UCSD-AML1 (cell line): ENCODE data around the gene FGD3.
"Not testable (repeated sequence)": the region's sequence is repeated elsewhere in the genome, so short reads cannot be mapped to it uniquely, and the experiment has no call there.

Experiments
- DNase-seq: peaks from one replicate; lab custom pipeline; 2025; ENCODE audit not compliant: unreplicated experiment; lab: John Stamatoyannopoulos, UW

Gene FGD3

GRCh38 chr9:93004561-93004960, 57.2 kb downstream of the FGD3 start:
- no peak for DNase-seq

- DNase-seq: no peak
Observed at GRCh38 chr9:93005876-93006275, 58.6 kb downstream of the FGD3 start.

- DNase-seq: no peak
Observed at GRCh38 chr9:93007529-93008058, 60.3 kb downstream of the FGD3 start.

- DNase-seq: no peak
Observed at GRCh38 chr9:93008457-93008856, 61.1 kb downstream of the FGD3 start.

GRCh38 chr9:93009337-93010015, 62.2 kb downstream of the FGD3 start:
- no peak for DNase-seq

- no peak for DNase-seq
Observed at GRCh38 chr9:93010056-93010455, 62.7 kb downstream of the FGD3 start.

GRCh38 chr9:93010704-93011103, 63.4 kb downstream of the FGD3 start:
- DNase-seq: no peak

- no peak for DNase-seq
Observed at GRCh38 chr9:93011114-93011513, 63.8 kb downstream of the FGD3 start.

GRCh38 chr9:93012963-93013855, 65.9 kb downstream of the FGD3 start:
- DNase-seq: no peak

- DNase-seq: no peak
Observed at GRCh38 chr9:93013856-93014582, 66.7 kb downstream of the FGD3 start.

- not testable (repeated sequence) for DNase-seq
Observed at GRCh38 chr9:93015190-93015589, 67.9 kb downstream of the FGD3 start.

- DNase-seq: no peak
Observed at GRCh38 chr9:93017621-93018020, 70.3 kb downstream of the FGD3 start.

GRCh38 chr9:93020151-93020550, 72.8 kb downstream of the FGD3 start:
- DNase-seq: no peak

- no peak for DNase-seq
Observed at GRCh38 chr9:93020771-93021670, 73.7 kb downstream of the FGD3 start.

GRCh38 chr9:93022066-93022465, 74.7 kb downstream of the FGD3 start:
- DNase-seq: no peak

GRCh38 chr9:93022721-93023520, 75.6 kb downstream of the FGD3 start:
- no peak for DNase-seq

- no peak for DNase-seq
Observed at GRCh38 chr9:93023521-93023815, 76.1 kb downstream of the FGD3 start.

GRCh38 chr9:93024646-93024910, 77.3 kb downstream of the FGD3 start:
- DNase-seq: no peak

- DNase-seq: no peak
Observed at GRCh38 chr9:93024986-93025630, 77.8 kb downstream of the FGD3 start.

- no peak for DNase-seq
Observed at GRCh38 chr9:93025736-93026135, 78.4 kb downstream of the FGD3 start.
